Effector memory CD8-positive, alpha-beta T cell (primary cell): ENCODE measurements around the gene AGRP.

Experiments used
- ATAC-seq: fragments of 150-1000 bp; cut with Tn5 transposase; replicated peaks from 2 replicates; pipeline ENCODE4 v1.10.0; 2021; ENCODE audit warnings: mild to moderate bottlenecking, moderate library complexity
- DNase-seq, 3 experiments: peaks; one replicate each; pipeline ENCODE4 v3.0.0; 2021
- H3K27ac Mint-ChIP-seq, 2 donors: one replicate each; pipeline ENCODE4 v1.8.0; 2022; ENCODE audit warnings: mild to moderate bottlenecking in 2 of 2, mixed read lengths in 2 of 2, moderate library complexity in 2 of 2
- H3K27me3 Mint-ChIP-seq, 2 donors: one replicate each; pipeline ENCODE4 v1.8.0; 2022; ENCODE audit warnings: mixed read lengths in 2 of 2
- H3K36me3 Mint-ChIP-seq: one replicate; pipeline ENCODE4 v1.8.0; 2022; ENCODE audit warnings: mild to moderate bottlenecking, moderate library complexity, mixed read lengths; ENCODE audit not compliant: insufficient read depth
- H3K4me1 Mint-ChIP-seq, 2 donors: one replicate each; pipeline ENCODE4 v1.8.0; 2022; ENCODE audit warnings: low read depth in 2 of 2, mixed read lengths in 2 of 2
- H3K4me3 Mint-ChIP-seq, 2 donors: one replicate each; pipeline ENCODE4 v1.8.0; 2022; ENCODE audit warnings: mild to moderate bottlenecking in 2 of 2, mixed read lengths in 2 of 2, moderate library complexity in 2 of 2
- H3K9me3 Mint-ChIP-seq, 2 donors: one replicate each; pipeline ENCODE4 v1.8.0; 2022; ENCODE audit warnings: mixed read lengths in 2 of 2

AGRP gene

DNA sequence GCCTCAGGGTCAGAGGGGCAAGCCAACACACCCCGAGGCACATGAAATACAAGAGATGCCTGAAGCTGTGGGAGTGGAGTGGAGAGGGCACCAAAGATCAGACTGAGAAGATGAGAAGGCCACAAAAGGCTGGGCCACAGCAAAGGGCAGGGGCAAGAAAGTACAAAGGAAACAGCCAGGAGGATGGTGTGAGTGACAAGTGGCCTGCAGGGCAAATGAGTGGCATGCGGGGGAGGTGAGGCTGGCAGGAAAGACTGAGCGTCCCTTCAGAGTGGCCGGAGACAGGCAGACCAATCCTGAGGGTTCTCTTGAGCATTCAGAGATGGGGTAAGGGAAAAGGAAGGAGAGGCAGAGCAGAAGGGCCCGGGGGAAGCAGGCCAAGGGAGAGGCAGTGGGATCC, 29.2 kb downstream of the AGRP start:
- no peak for DNase-seq
- no peak for ATAC-seq
- Mint-ChIP-seq H3K27ac (peak overlapping the region in 1 of 2 donors; percentile 6), H3K9me3 (no peaks in the 10 kb centered on the region), H3K4me1 (peaks cover 37 to 50% of the 10 kb centered on the region in 2 donors), H3K27me3 (no peaks in the 10 kb centered on the region), H3K4me3 (no peak overlapping the region), H3K36me3 (peaks cover 34% of the 10 kb centered on the region)

DNA sequence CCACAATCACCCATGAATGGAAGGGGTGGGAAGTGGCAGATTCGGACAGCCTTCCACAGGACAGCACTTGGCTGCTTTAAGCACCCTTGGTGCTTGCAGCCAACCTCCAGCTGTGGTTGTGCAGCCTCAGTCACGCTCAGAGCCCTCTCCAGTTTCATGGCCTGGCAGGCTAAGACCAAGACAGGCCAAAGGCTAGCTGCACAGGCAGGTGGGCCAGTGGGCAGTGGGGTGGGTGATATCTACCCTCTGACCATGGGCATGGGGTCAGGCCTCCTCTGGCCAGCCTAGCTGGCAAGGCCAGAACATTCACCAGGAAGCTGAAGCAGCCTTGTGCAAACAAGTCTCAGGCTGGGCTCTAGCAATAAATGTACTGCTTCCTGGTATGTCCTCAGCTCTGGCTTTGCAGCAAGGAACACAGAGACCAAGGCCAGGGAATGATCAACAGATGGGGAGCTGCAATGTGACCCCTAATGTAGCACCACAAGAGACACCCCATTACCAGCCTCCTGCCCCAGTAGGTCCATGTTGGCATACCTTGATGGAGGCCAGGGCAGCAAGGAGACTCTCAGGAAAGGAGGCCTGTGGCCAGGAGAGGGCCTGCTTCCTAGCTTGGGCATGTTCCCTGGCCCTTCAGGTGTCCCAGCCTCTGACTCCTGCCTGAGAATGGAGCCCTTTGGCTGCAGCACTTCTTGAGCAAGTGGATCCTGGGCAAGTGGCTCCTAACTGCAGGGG, 31.5 kb downstream of the AGRP start:
- Mint-ChIP-seq H3K27ac (no peak overlapping the region), H3K27me3 (no peaks in the 10 kb centered on the region), H3K4me1 (peaks cover 32 to 45% of the 10 kb centered on the region in 2 donors), H3K9me3 (no peaks in the 10 kb centered on the region), H3K36me3 (peaks cover 31% of the 10 kb centered on the region), H3K4me3 (no peak overlapping the region)
- DNase-seq (no peak), ATAC-seq (no peak)

DNA sequence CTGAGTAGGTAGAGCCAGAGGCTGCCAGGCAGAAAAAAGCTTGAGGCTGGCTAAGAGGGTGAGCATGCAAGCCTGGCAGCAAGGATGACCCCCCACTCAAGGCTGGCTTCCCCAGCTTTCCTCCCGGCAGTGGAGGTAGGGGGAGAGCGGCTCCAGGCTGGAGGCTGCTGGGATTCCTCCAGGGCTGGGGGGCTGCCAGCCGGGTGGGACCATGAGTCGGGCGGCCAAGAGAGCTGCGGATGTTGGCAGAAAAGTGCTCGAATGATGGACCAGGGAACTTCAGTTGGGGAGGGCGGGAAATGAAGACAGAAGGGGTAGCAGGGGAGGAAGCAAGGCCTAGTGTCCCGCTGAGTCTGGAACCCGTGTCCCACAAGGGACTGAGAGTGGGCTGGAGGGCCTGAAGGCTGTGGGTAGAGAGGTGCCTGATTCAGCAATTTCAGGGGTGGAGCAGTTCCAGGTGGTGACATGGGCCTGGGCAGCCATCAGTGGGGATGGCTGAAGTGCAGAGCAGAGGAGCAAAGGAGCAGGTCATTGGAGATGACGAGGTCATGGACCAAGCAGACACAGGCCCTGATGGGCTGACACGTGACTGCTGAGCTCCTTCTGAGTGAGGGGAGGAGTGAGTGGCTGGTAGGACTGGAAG, 32.2 kb downstream of the AGRP start:
- peaks cover 26 to 43% of the 10 kb centered on the region in 2 donors for H3K4me1 Mint-ChIP-seq
- H3K27ac Mint-ChIP-seq = peak overlapping the region in 1 of 2 donors; percentile 84
- no peaks in the 10 kb centered on the region for H3K27me3 Mint-ChIP-seq
- H3K9me3 Mint-ChIP-seq = no peaks in the 10 kb centered on the region
- ATAC-seq (no peak), DNase-seq (no peak)
- H3K36me3 Mint-ChIP-seq = peaks cover 34% of the 10 kb centered on the region
- H3K4me3 Mint-ChIP-seq = no peak overlapping the region

DNA sequence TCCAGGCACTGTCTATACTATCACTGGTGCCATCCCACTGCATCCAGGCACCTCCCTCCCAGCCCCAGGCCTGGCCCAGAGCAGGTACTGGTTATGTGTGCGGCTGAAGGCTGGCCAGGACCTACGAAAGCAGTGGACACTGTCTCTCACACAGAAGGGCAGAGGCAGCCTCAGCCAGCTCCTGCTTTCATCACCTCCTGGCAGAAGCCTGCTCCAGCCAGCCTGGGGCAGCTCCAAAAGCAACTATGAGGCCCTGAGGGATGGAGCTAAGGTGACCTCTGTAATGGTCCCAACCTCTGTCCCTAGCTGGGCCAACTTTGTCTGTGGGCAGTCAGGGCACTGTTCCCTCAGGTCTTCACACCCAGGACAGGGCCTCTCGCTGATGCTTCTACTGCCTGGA, 33.6 kb downstream of the AGRP start:
- DNase-seq (no peak), ATAC-seq (no peak)
- Mint-ChIP-seq H3K27ac (peak overlapping the region; percentile 67 to 84), H3K27me3 (no peaks in the 10 kb centered on the region), H3K9me3 (no peaks in the 10 kb centered on the region), H3K36me3 (peaks cover 29% of the 10 kb centered on the region), H3K4me1 (peaks cover 19 to 39% of the 10 kb centered on the region in 2 donors), H3K4me3 (no peak overlapping the region)

DNA sequence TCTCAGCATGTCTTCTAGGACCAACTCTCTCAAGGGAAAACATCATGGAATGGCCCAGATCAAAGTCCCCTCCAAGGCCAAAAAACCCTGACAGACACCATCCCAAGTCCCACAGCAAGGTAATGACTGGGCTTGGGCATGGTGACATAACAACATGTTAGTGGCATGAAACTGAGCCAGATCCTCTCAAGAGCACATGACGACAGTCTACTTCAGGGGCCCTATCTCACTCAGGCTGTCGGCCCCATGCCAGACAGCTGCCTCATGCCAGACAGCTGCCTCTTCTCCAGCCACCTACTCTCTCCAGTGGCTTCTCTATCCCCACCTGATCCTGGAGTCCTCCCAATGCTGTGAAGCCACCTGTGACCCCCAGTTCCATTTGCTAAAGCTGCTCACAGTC, 34.0 kb downstream of the AGRP start:
- DNase-seq = no peak
- Mint-ChIP-seq H3K36me3 (peaks cover 29% of the 10 kb centered on the region), H3K27ac (peak overlapping the region in 1 of 2 donors; percentile 84), H3K27me3 (no peaks in the 10 kb centered on the region), H3K4me1 (peaks cover 19 to 37% of the 10 kb centered on the region in 2 donors), H3K9me3 (no peaks in the 10 kb centered on the region), H3K4me3 (no peak overlapping the region)
- no peak for ATAC-seq

DNA sequence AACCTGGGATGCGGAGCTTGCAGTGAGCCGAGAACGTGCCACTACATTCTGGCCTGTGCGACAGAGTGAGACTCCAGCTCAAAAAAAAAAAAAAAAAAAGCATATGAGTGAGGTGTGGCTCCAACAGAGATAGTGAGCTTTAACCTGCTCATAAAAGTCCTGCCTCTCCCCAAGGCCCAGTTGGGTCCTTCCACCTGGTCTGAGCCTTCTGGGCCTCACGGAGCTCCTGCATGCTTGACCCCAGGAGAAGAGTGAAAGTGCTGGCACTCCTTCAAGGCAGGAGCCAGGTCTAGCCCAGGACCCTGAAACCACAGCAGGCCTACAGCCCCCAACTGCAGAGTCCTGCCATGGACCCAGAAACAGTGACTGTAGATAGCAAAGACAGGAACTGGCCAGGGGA, 34.8 kb downstream of the AGRP start:
- Mint-ChIP-seq H3K4me3 (no peak overlapping the region), H3K4me1 (peaks cover 14 to 31% of the 10 kb centered on the region in 2 donors), H3K9me3 (no peaks in the 10 kb centered on the region), H3K36me3 (peaks cover 30% of the 10 kb centered on the region), H3K27ac (peak overlapping the region in 1 of 2 donors; percentile 35), H3K27me3 (no peaks in the 10 kb centered on the region)
- DNase-seq (no peak), ATAC-seq (no peak)

DNA sequence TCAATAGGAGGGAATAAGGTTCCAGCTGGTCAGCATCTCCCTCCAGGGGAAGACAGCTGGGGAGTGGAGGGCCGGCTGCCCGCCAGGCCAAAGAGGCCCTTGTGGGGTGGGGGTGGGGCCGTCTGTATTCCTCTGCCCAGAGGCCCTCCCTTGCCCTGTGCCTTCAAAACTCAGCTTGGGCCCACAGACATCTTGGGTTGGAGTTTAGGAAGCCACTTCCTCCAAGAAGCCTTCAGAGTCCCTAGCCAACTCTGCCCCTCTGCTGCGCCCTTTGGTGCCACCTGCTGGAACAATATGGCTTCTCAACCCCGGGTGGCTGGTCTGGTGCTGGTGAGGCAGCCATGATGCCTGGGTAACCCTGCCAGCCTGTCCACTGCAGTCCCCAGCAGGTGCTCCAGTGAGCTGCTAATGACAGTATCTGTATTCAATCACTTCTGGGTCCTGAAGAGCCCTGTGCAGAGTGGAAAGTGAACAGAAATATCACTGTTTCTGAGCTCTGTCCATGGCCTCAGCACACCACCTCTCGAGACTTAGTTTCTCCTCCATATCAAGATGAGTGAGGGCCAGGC, 35.8 kb downstream of the AGRP start:
- no peaks in the 10 kb centered on the region for H3K9me3 Mint-ChIP-seq
- DNase-seq = peak; percentile 41 to 63 (median 59)
- H3K4me3 Mint-ChIP-seq = no peak overlapping the region
- no peaks in the 10 kb centered on the region for H3K27me3 Mint-ChIP-seq
- peaks cover 14 to 30% of the 10 kb centered on the region in 2 donors for H3K4me1 Mint-ChIP-seq
- peaks cover 29% of the 10 kb centered on the region for H3K36me3 Mint-ChIP-seq
- ATAC-seq = peak; percentile 85
- H3K27ac Mint-ChIP-seq = peak overlapping the region; percentile 53 to 80

DNA sequence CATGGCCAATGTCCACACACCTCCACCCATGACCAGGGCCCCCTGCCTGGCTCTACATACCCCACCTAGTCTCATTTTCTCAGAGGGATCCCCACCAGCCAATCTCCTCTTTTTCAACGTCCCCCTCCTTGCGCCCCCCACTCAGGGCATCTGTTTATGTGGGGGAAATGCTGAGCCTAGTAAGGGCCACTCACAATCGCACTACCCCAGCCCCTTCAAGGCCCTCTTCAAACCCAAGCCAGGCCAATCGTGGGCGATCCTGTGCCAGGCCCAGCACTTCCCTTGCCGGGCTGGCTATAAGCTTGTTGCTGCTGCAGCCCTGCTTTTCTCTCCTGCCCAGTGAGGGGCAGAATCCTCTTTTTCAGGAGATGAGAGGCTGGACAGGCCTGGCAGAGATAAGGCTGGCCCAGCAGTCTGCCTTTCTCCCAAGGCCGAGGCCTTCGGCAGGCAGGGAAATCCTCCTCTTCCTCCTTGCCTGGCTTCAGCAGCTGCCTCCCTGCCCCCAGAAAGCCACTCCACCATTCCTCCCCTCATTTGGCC, 36.3 kb downstream of the AGRP start:
- ATAC-seq (no peak), DNase-seq (no peak)
- Mint-ChIP-seq H3K27me3 (no peaks in the 10 kb centered on the region), H3K27ac (peak overlapping the region; percentile 53 to 80), H3K4me3 (no peak overlapping the region), H3K9me3 (no peaks in the 10 kb centered on the region), H3K4me1 (peaks cover 14 to 32% of the 10 kb centered on the region in 2 donors), H3K36me3 (peaks cover 29% of the 10 kb centered on the region)

DNA sequence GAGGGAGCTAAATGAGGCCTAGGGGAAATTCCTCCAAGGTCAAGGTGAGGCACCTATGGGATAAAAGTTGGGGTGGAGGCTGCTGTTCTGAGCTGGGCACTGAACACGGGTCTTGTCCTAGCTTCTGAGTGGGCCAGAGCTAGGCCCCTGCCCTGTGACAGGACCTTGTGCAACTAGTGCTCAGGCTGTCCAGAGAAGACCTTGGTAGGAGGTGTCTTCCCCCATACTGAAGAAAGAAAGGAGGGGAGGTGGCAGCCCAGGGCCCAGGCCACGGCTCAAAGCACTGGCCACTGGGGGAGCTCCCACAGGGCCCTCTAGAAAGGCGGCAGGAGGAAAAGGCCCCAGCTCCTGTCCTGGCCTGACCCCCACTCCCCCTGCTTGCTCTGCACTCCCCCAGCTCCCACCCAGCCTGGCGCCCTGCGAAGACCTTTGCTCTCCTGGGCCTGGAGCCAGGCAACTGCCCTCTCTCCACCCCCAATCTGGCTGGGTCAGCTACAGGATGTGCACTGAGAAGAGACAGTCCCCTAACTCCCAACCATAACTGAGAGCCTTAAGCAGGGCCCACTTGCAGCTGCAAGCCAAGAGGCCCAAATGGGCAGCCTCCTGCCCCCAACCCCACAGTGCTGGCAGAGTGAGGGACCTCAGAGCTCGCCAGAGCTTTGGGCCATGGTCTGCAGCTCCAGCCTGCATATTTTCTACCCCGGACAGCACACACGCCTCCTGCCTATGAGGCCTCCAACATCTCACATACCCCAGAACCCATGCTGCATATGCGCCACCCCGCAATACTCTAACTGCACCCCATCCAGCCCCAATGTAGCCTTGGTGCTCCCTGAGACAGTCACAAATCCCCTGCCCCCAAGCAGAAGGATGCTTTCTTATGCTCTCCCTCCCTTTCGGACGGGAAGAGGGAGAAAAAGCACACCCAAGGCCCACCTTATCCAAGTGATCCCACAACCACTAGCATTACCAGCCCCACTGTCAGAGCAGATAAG, 37.1 kb downstream of the AGRP start:
- H3K27ac Mint-ChIP-seq = peak overlapping the region; percentile 53 to 80
- peaks cover 14 to 34% of the 10 kb centered on the region in 2 donors for H3K4me1 Mint-ChIP-seq

DNA sequence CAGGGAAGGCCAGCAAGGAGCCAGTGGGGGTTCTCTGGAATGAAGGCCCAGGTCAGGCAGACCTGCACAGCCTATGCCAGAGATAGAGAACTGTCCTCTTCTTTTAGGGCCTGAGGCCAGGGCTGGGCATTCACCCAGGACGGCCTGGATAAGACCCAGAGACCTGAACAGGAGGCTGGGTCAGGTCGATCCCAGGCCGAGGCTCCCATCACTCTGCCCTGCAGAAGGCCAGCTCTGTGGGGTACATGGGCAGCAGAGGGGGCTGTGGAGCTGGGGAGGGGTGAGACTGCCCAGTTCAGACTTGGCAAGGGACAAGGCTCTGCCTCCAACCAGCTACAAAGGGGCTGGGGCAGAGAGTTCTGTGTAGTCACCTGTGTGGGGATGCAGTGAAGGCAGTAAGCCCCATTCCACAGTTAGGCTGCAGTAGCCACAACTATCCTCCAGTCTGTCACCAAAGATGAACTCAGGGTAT, 37.9 kb downstream of the AGRP start:
- DNase-seq (no peak), ATAC-seq (no peak)
- H3K4me1 Mint-ChIP-seq = peaks cover 10 to 34% of the 10 kb centered on the region in 2 donors
- peaks cover 28% of the 10 kb centered on the region for H3K36me3 Mint-ChIP-seq
- H3K27ac Mint-ChIP-seq = peak overlapping the region; percentile 26 to 42
- no peak overlapping the region for H3K4me3 Mint-ChIP-seq
- H3K9me3 Mint-ChIP-seq = no peaks in the 10 kb centered on the region
- H3K27me3 Mint-ChIP-seq = no peaks in the 10 kb centered on the region

More for the DNA sequence above, 37.1 kb downstream of the AGRP start:
- DNase-seq (no peak), ATAC-seq (no peak)
- no peaks in the 10 kb centered on the region for H3K27me3 Mint-ChIP-seq
- peaks cover 32% of the 10 kb centered on the region for H3K36me3 Mint-ChIP-seq
- H3K4me3 Mint-ChIP-seq = no peak overlapping the region
- no peaks in the 10 kb centered on the region for H3K9me3 Mint-ChIP-seq

GRCh38 chr16:67445126-67445426, 38.3 kb downstream of the AGRP start:
- Mint-ChIP-seq H3K9me3 (no peaks in the 10 kb centered on the region), H3K4me3 (no peak overlapping the region), H3K27me3 (no peaks in the 10 kb centered on the region), H3K36me3 (peaks cover 26% of the 10 kb centered on the region), H3K4me1 (peaks cover 6 to 30% of the 10 kb centered on the region in 2 donors), H3K27ac (peak overlapping the region; percentile 26 to 42)
- DNase-seq (no peak), ATAC-seq (no peak)

DNA sequence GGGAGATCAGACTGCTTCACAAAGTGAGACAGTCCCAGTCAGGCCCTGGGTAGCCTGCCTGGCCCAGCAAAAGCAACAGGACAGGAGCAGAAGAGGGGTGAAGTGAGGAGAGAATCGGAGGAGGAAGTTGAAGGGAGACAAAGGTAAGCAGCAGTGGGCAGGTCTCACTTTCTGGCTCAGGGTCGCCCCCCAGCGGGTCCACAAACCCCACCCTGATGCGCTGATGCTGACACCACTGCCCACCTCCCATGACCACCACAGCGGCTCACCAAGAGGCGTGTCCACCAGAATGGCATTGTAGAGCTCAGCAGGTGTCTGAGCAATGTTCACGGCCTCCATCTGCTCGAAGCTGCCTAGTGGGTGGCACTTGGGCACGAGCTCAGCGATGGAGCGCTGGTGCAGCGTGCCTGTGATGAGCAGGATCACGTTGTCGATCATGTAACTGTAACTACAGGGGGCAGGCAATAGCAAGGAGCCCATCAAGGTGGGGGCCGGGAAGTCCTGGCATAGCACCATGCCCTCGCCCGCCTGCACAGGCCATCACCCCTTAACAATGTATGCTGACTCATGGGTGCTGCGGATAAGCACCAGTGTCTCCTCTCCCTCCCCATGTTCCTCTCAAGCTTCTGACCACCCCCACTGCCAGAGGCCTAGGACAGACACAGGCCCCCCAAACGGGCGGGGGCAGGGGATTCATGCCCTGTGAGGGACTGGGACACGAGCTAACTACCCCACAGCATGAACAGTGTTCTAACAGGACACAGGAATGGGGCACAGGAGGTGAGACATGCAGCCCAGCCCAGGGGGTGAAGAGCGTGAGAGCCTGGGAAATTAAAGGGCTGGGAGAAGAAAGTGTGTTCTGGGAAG, 38.9 kb downstream of the AGRP start:
- Mint-ChIP-seq H3K4me3 (no peak overlapping the region), H3K9me3 (no peaks in the 10 kb centered on the region), H3K27ac (peak overlapping the region in 1 of 2 donors; percentile 42), H3K36me3 (peaks cover 25% of the 10 kb centered on the region), H3K4me1 (peaks cover 4 to 26% of the 10 kb centered on the region in 2 donors), H3K27me3 (no peaks in the 10 kb centered on the region)
- DNase-seq (no peak), ATAC-seq (no peak)
